Left cardiac atrium (tissue), 4 donors: Measurements from ENCODE around the gene CRIP2. TPM values are rescaled to one million over a fixed set of nuclear protein-coding genes. Genes with fewer than 3 reads are reported as not detected.

ENCODE experiments used
- ATAC-seq, 2 donors: fragments of 200-7000 bp; cut with Tn5 transposase; one replicate each; pipeline ENCODE4 v1.9.1; 2020; ENCODE audit warnings: mild to moderate bottlenecking in 2 of 2, moderate library complexity in 2 of 2
- DNase-seq: peaks from one replicate; pipeline ENCODE4 v3.0.0-alpha.2; 2020
- intact Hi-C, 2 donors: fragments of 100-400 bp; cut with DNase I; formaldehyde crosslinking; loops; one replicate each; pipeline versions ENCODE4 v1.14.1 to v1.15.1; 2022 to 2023
- total RNA-seq, 2 donors: library from RNA; stranded (reverse); fragmentation: NEBNext Ultra II Directional; extraction: Animal tissue kit (Norgen Biotek cat#: 25700); gene quantifications; one replicate each; pipeline ENCODE4 v1.2.1, GENCODE V29; 2021
- donor health status: DM: no; HTN: yes; CAD: no.
- donor health status: DM: no; HTN: yes; CAD: no; lungs with severe emphysema.
- donor health status: DM: yes; HTN: yes; CAD: no.
- donor health status: Dilated cardiomyopathy.

CRIP2 gene
- total RNA-seq, 2 donors from 2014 or later: 783 to 843 TPM

DNA sequence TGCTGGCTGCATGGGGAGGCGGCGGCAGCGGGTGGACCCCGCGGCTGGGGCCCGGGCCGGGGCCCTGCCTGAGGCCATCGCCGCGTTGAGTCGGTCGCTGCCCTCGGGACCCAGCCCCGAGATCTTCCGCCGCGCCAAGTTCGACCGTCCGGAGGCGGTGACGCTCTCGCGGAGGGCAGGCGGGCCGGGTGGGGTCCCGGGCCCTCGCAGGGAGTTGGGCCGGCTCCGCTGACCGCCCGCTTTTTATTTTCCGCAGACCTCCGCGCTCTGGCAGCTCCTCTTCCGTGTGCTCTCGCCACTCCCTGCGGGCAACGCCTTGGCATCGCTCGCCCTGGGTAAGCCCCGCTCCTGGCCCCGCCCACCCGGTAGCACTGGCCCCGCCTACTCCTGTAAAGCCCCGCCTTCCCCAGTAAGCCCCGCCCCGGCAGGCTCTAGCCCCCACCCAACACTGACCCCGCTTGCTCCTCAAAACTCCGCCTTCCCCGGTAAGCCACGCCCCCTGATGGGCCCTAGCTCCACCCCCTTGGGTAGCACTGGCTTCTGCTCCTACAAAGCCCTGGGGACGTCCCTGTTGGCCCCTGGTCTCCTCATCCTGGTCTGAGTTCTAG lies 16.8 kb downstream of the CRIP2 start:
- ATAC-seq: peak in 1 of 2 donors; percentile 20
- intact Hi-C loops: no loop called here

GRCh38 chr14:105492031-105492970 lies 17.7 kb downstream of the CRIP2 start:
- DNase-seq (peak; percentile 60), ATAC-seq (no peak)
- intact Hi-C loops: no loop called here

More for the DNA sequence above, 16.8 kb downstream of the CRIP2 start:
- DNase-seq: peak; percentile 78

GRCh38 chr14:105492971-105493871 lies 18.6 kb downstream of the CRIP2 start:
- peak; percentile 34 for DNase-seq
- no peak for ATAC-seq
- intact Hi-C loops: no loop called here

GRCh38 chr14:105493921-105494605 lies 19.4 kb downstream of the CRIP2 start:
- no peak for ATAC-seq
- intact Hi-C loops: no loop called here
- DNase-seq: peak; percentile 22

DNA sequence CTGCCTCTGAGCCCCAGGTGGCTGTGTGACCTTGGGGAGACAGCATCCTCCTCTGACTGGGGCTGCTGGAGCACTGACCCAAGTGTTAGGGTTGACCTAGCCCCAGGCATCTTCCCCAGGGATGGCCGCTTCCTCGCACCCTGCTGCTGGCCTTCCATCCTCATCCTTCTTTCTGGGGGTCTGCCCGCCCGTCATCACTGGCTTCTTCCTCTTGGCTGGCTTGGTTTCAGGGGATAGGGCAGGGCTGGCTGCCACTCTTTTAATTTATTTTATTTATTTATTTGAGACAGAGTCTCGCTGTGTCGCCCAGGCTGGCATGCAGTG lies 19.9 kb downstream of the CRIP2 start:
- ATAC-seq (no peak), DNase-seq (no peak)
- intact Hi-C loops: no loop called here

DNA sequence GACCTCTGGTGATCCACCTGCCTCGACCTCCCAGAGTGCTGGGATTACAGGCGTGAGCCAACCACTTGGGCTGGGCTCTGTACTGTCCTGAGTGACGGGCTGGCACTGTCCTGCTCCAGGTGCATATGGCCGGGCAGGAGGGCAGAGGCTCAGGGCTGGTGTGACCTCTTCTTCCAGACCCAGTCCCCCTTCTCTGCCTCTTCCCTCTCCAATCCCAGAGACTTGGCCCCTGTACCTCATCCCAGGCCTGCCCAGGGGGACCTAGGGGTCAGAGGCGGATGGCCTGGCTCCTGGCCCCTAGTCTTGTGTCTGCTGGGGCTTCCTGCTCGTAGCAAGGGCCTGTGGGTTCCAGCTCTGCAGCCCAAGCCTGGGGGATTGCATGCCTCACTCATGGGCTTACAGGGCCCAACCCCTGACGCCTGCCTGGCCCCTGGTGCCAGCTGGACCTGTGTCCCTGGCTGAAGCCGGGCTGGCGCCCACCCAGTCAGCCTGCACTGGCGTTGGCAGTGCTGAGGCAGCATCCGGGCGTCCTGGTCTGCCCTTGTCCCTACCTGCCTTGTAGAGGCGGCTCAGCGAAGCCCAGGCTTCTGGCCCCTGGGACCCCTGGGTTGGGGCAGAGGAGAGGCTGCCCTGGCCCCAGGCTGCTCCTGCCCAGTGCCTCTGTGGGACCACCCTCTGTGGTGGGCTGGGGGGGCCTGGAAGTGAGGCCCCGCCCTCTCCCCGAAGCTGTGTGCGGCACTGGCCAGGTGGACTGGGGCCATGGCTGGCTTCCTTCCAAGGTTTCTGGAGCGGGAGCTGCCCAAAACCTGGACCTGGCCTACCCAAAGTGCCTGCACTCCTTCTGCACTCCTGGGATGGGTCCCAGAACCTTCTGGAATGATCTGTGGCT lies 20.7 kb downstream of the CRIP2 start:
- no peak for ATAC-seq
- intact Hi-C loops: no loop called here
- DNase-seq: peak; percentile 28

GRCh38 chr14:105495990-105496830 lies 21.6 kb downstream of the CRIP2 start:
- ATAC-seq: no peak
- intact Hi-C loops: no loop called here
- peak; percentile 22 for DNase-seq

- intact Hi-C loops: no loop called here
- no peak for DNase-seq
Observed at GRCh38 chr14:105496831-105497591, 22.4 kb downstream of the CRIP2 start.

DNA sequence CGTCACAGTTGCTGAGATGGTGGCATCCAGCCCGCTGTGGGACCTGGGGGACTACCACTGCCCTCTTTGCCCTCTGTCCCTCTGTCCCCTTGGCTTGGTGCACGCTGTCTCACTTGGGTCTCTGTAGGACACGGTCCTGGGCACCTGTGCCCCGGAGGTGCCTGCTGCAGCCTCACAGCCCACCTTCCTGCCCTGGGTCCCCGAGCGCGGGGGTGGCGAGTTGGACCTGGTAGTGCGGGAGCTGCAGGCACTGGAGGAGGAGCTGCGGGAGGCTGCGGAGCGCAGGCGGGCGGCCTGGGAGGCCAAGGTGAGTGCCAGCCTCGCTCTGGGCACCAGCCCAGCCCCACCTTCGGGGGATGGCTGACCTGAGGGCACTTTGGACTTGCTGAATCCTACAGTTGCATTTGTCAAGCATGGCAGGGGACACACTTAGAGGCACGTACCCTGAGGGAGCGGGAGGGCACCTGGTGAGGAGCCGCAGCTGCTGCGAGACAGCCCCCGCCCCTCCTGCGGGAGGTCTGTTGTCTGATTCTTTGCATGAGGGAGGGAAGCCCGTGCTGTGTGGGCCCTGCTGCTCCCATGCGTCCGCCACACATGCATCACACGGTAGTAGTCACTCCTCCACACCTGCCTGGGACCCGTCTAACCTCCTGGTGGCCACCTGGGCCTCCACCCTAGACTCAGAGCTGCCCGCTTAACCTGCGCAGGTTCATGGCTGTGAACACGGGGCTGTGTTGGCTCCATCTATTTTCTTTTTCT lies 23.2 kb downstream of the CRIP2 start:
- DNase-seq: no peak
- intact Hi-C loops: no loop called here

More at GRCh38 chr14:105496831-105497591, 22.4 kb downstream of the CRIP2 start:
- ATAC-seq: no peak

GRCh38 chr14:105498430-105499255 lies 24.0 kb downstream of the CRIP2 start:
- intact Hi-C loops: no loop called here
- ATAC-seq: no peak
- DNase-seq: no peak

More for the DNA sequence above, 23.2 kb downstream of the CRIP2 start:
- no peak for ATAC-seq

DNA sequence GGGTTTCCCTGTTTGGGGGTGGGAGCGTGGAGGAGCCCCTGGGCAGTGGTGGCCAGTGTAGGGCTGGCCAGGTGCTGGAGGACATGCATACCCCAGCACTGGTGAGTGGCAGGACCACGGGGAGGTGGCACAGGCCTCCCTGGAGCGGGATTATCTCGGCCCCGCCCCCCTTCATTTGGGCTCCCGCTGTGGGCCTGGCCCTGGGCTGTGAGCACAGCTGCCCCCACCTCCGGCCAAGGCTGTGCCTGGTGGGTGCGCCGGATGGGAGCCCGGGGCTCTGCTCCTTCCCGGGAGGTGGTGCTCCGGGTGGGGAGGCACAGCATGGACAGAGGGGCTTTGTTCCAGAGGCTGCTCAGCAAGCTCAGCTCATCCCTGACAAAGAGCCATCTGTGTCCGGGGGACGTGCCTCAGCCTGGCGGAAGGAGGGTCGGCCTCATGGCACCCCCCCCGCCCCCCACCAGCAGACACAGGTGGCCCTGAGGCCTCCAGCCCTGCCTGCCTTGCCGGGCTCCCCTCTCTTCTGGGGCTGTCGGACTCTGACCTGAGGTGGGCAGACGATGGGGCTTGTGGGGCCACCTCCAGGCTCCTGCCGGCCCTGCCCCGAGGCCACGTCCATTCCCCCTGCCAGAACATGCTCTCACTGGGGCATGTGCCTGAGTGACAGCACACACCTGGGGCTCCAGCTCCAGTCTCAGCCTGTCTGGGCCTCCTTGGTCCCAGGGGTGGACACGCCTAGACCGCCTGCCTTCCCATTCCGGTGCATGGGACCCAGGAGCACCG lies 24.8 kb downstream of the CRIP2 start:
- intact Hi-C loops: no loop called here
- ATAC-seq: peak in 1 of 2 donors; percentile 3
- DNase-seq: no peak

DNA sequence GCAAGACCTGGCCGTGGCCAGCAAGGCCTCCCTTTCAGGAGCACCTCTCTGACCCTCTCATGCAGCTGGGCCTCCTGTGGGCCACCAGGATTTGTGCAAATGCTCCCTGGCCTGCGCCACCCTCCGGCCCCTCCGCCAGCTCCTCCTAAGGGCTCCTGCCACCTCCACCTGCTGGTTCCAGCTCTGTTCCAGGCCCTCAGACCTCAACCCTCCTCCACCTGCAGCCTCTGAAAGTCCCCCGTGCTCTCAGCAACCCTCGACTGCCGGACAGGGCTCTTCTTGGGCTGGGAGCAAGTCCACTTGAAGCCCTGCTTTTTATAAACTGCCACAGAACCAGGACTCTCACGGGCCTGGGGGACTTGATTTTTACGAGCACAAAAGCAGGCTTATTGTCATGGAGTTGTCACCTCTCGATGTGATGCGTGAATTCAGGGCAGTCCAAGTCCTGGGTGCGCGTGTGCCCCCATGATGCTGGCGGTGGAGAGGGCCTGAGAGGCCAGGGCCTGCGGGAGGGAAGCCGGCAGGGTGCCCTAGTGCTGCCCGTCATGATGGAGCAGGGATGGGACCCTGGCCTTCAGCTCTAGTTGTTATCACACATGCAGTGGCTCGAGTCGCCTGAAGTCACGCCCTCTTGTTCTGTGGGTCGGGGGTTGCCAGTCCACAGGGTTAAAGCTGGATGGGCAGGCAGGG lies 25.6 kb downstream of the CRIP2 start:
- ATAC-seq (no peak), DNase-seq (no peak)

DNA sequence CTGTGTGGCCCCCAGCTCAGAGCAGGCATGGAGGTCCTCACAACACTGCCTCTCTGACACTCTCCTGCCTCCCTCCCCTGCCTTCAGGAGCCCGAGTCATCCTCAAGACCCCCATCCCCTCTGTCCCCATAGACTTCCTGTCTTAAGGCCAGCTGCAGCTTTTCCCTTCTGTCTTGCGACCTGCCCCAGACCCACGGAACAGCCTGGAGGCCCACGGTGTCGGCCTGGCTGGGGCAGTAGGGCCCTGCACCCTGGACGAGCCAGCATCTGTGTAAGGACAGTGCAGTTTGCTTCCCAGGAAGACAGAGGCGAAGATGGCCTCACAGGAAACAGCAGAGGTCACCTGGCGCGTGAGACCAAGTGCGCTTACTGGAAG lies 26.1 kb downstream of the CRIP2 start:
- intact Hi-C loops: no loop called here
- DNase-seq (no peak), ATAC-seq (no peak)

More for the DNA sequence above, 25.6 kb downstream of the CRIP2 start:
- intact Hi-C loops: no loop called here
